GM06990 (cell line): ENCODE measurements around the gene AGRP.

Experiments
- DNase-seq: peaks from one replicate; pipeline ENCODE4 v3.0.0-alpha.2; 2011; ENCODE audit not compliant: insufficient read length; ENCODE audit errors: extremely low read depth
- H3K27me3 ChIP-seq: replicated peaks from 2 replicates; pipeline ENCODE4 v1.6.0; 2011; ENCODE audit warnings: low read length; ENCODE audit not compliant: control insufficient read depth, insufficient read depth
- H3K36me3 ChIP-seq: 2 replicates; pipeline ENCODE4 v1.5.1; 2011; ENCODE audit warnings: low read length; ENCODE audit not compliant: control insufficient read depth, insufficient read depth
- H3K4me3 ChIP-seq: replicated peaks from 2 replicates; pipeline ENCODE4 v1.5.1; 2011; ENCODE audit warnings: low read depth, mild to moderate bottlenecking, control low read depth, low read length
- TF ChIP-seq, protein P1 (sequence below): IDR thresholded peaks from 2 replicates; pipeline ENCODE4 v1.5.1; 2011; ENCODE audit warnings: low read length, control low read depth, mild to moderate bottlenecking, inconsistent platforms; ENCODE audit not compliant: insufficient read depth, poor library complexity, severe bottlenecking

Gene AGRP

GRCh38 chr16:67438824-67439393 is 44.4 kb downstream of the AGRP start:
- Histone ChIP-seq H3K4me3 (no peak overlapping the region), H3K36me3 (peaks cover 39% of the 10 kb centered on the region), H3K27me3 (no peaks in the 10 kb centered on the region)
- TF ChIP-seq, protein P1, sequence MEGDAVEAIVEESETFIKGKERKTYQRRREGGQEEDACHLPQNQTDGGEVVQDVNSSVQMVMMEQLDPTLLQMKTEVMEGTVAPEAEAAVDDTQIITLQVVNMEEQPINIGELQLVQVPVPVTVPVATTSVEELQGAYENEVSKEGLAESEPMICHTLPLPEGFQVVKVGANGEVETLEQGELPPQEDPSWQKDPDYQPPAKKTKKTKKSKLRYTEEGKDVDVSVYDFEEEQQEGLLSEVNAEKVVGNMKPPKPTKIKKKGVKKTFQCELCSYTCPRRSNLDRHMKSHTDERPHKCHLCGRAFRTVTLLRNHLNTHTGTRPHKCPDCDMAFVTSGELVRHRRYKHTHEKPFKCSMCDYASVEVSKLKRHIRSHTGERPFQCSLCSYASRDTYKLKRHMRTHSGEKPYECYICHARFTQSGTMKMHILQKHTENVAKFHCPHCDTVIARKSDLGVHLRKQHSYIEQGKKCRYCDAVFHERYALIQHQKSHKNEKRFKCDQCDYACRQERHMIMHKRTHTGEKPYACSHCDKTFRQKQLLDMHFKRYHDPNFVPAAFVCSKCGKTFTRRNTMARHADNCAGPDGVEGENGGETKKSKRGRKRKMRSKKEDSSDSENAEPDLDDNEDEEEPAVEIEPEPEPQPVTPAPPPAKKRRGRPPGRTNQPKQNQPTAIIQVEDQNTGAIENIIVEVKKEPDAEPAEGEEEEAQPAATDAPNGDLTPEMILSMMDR, result no peak
- no peak for DNase-seq

GRCh38 chr16:67438098-67438791 is 45.1 kb downstream of the AGRP start:
- TF ChIP-seq, protein P1, result no peak
- Histone ChIP-seq H3K27me3 (no peaks in the 10 kb centered on the region), H3K4me3 (no peak overlapping the region), H3K36me3 (peaks cover 33% of the 10 kb centered on the region)
- no peak for DNase-seq

DNA sequence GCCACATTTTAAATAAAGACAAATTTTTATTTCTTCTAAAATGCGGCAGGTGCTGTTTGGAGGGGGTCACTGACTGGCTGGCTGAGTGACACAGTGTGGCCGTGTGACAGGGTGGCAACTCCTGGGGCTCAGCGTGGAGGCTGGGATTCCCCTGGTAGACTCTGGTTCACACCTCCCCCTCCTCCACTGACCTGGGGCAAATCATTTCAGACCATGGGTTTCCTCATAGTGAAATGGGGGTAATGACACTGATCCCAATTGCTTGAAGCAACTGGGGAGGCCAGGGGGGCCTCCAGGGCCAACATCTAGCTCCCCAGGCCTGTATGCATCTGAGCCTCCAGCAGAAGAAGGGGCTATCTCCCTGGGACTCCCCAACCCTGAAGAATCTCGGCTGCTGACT is 45.8 kb downstream of the AGRP start:
- H3K27me3 ChIP-seq, result no peaks in the 10 kb centered on the region
- H3K4me3 ChIP-seq, result no peak overlapping the region
- peaks cover 30% of the 10 kb centered on the region for H3K36me3 ChIP-seq
- DNase-seq, result no peak
- TF ChIP-seq, protein P1, result no peak

GRCh38 chr16:67436640-67437193 is 46.6 kb downstream of the AGRP start:
- TF ChIP-seq, protein P1, result no peak
- H3K36me3 ChIP-seq, result peaks cover 27% of the 10 kb centered on the region

DNA sequence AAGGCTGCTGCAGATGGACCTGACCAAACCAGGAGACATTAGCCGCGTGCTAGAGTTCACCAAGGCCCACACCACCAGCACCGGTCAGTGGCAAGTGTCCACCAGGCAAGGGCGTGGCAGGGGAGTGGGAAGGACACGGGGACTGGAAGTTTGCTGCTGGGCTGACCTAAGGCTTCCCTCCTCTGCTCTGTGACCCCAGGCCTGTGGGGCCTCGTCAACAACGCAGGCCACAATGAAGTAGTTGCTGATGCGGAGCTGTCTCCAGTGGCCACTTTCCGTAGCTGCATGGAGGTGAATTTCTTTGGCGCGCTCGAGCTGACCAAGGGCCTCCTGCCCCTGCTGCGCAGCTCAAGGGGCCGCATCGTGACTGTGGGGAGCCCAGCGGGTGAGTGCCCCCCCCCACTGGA is 47.6 kb downstream of the AGRP start:
- TF ChIP-seq, protein P1, result no peak
- H3K36me3 ChIP-seq, result peaks cover 21% of the 10 kb centered on the region
- no peak for DNase-seq

More at GRCh38 chr16:67436640-67437193, 46.6 kb downstream of the AGRP start:
- H3K4me3 ChIP-seq, result no peak overlapping the region
- H3K27me3 ChIP-seq, result peaks cover under 1% of the 10 kb centered on the region; the same call in 1 of the 2 replicates
- DNase-seq, result no peak

More for the DNA sequence above, 47.6 kb downstream of the AGRP start:
- peaks cover 2% of the 10 kb centered on the region; the same call in 1 of the 2 replicates for H3K27me3 ChIP-seq
- H3K4me3 ChIP-seq, result no peak overlapping the region
